HG03432 (cell line): Measurements from ENCODE around the gene SENP5.

Source experiments
- ATAC-seq: cut with Tn5 transposase; IDR thresholded peaks from one replicate; pipeline ENCODE4 v1.9.1; 2021; ENCODE audit warnings: mild to moderate bottlenecking, moderate library complexity; ENCODE audit not compliant: unreplicated experiment

Gene SENP5

GRCh38 chr3:196966526-196967401 lies 99.0 kb downstream of the SENP5 start:
- ATAC-seq = no peak

GRCh38 chr3:196967412-196968232 lies 99.9 kb downstream of the SENP5 start:
- ATAC-seq = no peak

DNA sequence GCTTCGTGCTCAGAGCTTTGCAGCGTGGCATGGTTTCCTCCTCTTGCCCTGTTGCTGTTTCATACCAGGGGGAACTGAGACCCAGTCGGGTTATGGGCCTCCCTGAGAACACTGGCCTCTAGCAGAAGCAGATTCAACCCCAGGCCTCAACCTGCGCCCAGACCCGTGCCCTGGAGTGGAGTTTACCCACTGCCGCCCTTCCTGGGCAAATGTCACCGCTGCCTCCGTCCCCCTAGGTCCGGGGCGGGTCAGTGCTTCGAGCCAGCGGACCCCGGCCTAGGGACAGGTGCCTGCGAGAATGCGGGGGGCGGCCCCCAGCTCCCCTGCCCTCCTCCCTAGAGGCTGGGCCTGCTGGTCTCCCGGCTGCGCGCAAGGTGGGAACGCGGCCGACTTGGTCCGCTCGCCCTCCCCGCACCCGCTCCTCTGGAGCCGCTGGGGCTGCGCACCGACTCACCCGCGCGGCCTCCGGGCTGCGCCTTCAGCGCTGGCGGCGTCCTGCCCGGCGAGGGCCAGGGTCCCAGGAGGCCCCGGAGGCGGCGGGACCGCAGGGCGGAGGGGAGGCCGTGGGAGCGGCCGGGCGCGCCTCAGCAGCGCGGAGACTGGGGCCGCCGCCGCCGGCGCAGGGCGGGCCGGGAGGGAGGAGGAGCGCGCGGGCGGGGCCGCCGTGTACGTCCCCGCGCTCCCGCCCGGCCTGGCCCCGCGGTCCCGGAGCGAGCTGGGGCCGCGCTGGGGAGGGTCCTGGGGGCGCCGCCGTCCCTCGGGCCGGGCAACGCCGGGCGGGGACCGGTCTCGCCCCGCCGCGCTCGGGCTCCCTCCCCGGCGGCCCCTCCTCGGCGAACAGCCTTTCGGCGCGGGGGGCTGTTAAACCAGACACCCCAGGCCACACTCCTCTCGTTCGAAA lies 100.8 kb downstream of the SENP5 start, which contains the start of gene PIGZ:
Gene PIGZ, minus strand, starts transcription at position 601 of the 901 bp plus-strand sequence. CDS start 16,802 bp downstream, outside the sequence.
- ATAC-seq = peak; percentile 72

GRCh38 chr3:196969134-196969659 lies 101.5 kb downstream of the SENP5 start:
- ATAC-seq = peak; percentile 43

GRCh38 chr3:196969660-196970546 lies 102.2 kb downstream of the SENP5 start:
- peak; percentile 65 for ATAC-seq

GRCh38 chr3:196970547-196971093 lies 102.9 kb downstream of the SENP5 start:
- no peak for ATAC-seq

GRCh38 chr3:196971094-196971698 lies 103.5 kb downstream of the SENP5 start:
- ATAC-seq = no peak

GRCh38 chr3:196974661-196975060 lies 106.9 kb downstream of the SENP5 start:
- no peak for ATAC-seq

GRCh38 chr3:196975349-196975748 lies 107.6 kb downstream of the SENP5 start:
- ATAC-seq = no peak

DNA sequence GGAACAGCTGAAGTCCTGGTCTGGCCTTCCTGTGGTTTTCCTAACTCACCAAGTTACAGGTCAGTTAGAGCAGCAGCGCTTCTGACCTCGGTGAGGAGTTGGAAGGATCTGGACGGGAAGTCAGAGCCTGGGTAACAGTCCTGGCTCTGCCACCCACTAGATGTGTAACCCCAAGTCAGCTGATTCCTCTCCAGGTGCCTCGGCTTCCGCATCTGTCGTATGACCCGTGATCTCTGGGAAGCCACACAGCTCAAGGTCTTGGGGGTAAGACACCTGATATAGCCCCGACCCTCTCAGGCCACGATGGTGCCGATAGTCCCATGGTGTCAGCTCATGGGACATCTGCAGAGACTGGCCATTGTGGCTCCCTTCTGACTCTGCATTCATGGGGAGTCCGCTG lies 109.2 kb downstream of the SENP5 start:
- ATAC-seq = no peak

- ATAC-seq = no peak
Measured at GRCh38 chr3:196979545-196979944, 111.8 kb downstream of the SENP5 start.

GRCh38 chr3:196981657-196982056 lies 113.9 kb downstream of the SENP5 start:
- ATAC-seq = no peak

DNA sequence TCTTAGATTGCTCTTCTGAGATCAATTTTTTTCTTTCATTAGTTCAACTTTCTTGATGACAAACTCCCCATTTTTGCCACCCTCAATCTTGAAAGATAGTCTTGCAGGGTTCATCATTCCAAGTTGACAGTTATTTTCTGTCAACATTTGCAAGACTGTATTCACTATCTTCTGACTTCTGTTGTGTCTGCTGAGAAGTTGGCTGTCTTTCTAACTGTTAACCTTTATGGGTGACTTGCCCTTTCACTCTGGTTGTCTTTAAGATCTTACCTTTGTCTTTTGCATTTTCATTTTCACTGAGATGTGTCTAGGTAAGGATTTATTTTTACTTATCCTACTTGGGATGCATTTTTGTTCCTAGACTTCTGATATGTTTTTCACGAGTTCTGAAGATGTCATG lies 115.5 kb downstream of the SENP5 start:
- ATAC-seq = no peak
